SK-N-MC (cell line): Measurements from ENCODE around the gene MAMLD1.

Experiments
- DNase-seq: peaks from one replicate; pipeline ENCODE4 v3.0.0-alpha.2; 2011; ENCODE audit warnings: low read depth, low spot score
- H3K27ac ChIP-seq: fragments of 200-600 bp; sonication (generic); 2 replicates; pipeline ENCODE4 v1.5.1; 2016; ENCODE audit warnings: mixed run types
- H3K36me3 ChIP-seq: fragments of 200-600 bp; sonication (generic); 2 replicates; pipeline ENCODE4 v1.6.1; 2017; ENCODE audit warnings: antibody characterized with exemption, low read length, mixed read lengths; ENCODE audit not compliant: insufficient read depth
- H3K4me3 ChIP-seq: fragments of 200-600 bp; sonication (generic); 2 replicates; pipeline ENCODE4 v1.5.1; 2016
- H3K9ac ChIP-seq: fragments of 200-600 bp; sonication (generic); 2 replicates; pipeline ENCODE4 v1.8.0; 2017; ENCODE audit warnings: mixed run types, mixed read lengths; ENCODE audit not compliant: insufficient read length
- H3K9me3 ChIP-seq: fragments of 200-600 bp; sonication (generic); 2 replicates; pipeline ENCODE4 v1.6.1; 2017; ENCODE audit warnings: low read depth, mild to moderate bottlenecking, antibody characterized with exemption, low read length, moderate library complexity, mixed read lengths
- EZH2 ChIP-seq: fragments of 200-600 bp; sonication (generic); IDR thresholded peaks from one replicate; pipeline ENCODE4 v1.6.1; 2017; ENCODE audit warnings: antibody characterized with exemption
- FOXP2 ChIP-seq: optimal IDR thresholded peaks from 2 replicates; pipeline ENCODE3; 2011; ENCODE audit warnings: mild to moderate bottlenecking, moderate library complexity; ENCODE audit not compliant: insufficient read depth; ENCODE audit errors: extremely low read length, control extremely low read depth
- POLR2AphosphoS5 ChIP-seq: IDR thresholded peaks from 2 replicates; pipeline ENCODE4 v1.6.1; 2012; ENCODE audit warnings: mild to moderate bottlenecking, low read depth, low read length, borderline replicate concordance

MAMLD1 gene

GRCh38 chrX:150507251-150507856 lies 144.2 kb downstream of the MAMLD1 start:
- Histone ChIP-seq H3K4me3 (no peak overlapping the region), H3K9me3 (no peaks in the 10 kb centered on the region), H3K9ac (no peak overlapping the region), H3K36me3 (no peaks in the 10 kb centered on the region), H3K27ac (no peak overlapping the region)
- no peak for TF ChIP-seq FOXP2
- no peak for TF ChIP-seq POLR2AphosphoS5
- no peak for TF ChIP-seq EZH2
- no peak for DNase-seq

DNA sequence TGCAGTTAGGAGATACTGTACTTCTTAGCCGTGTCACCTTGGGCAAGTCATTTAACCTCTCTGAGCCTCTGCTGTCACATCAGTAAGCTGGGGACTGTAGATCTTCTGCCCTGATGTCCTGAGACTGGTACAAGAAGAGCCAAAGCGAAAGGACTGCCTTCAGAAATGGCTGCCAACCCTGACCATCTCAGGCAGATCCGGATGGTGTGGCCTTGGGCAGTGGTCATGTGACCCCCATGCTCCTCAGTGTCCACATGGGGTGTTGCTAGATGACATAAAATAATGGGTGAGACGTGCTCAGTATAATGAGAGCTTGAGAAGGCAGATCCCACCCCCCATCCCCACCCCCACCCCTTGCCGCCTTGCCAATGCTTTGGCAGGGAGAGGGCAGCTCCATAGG lies 144.9 kb downstream of the MAMLD1 start:
- H3K9ac ChIP-seq = no peak overlapping the region
- no peak overlapping the region for H3K27ac ChIP-seq
- TF ChIP-seq FOXP2 (no peak), EZH2 (no peak), POLR2AphosphoS5 (no peak)

GRCh38 chrX:150508451-150509367 lies 145.6 kb downstream of the MAMLD1 start:
- H3K4me3 ChIP-seq = no peak overlapping the region
- TF ChIP-seq POLR2AphosphoS5 = no peak
- TF ChIP-seq FOXP2 = no peak
- TF ChIP-seq EZH2 = no peak
- H3K27ac ChIP-seq = no peak overlapping the region
- H3K36me3 ChIP-seq = no peaks in the 10 kb centered on the region
- no peak for DNase-seq
- H3K9ac ChIP-seq = no peak overlapping the region
- H3K9me3 ChIP-seq = no peaks in the 10 kb centered on the region

More for the DNA sequence above, 144.9 kb downstream of the MAMLD1 start:
- DNase-seq = no peak
- no peak overlapping the region for H3K4me3 ChIP-seq
- H3K36me3 ChIP-seq = no peaks in the 10 kb centered on the region
- H3K9me3 ChIP-seq = no peaks in the 10 kb centered on the region

- Histone ChIP-seq H3K36me3 (no peaks in the 10 kb centered on the region), H3K9me3 (no peaks in the 10 kb centered on the region), H3K27ac (no peak overlapping the region), H3K4me3 (no peak overlapping the region), H3K9ac (no peak overlapping the region)
- TF ChIP-seq FOXP2 = no peak
- no peak for TF ChIP-seq EZH2
- no peak for TF ChIP-seq POLR2AphosphoS5
- no peak for DNase-seq
These were observed 146.6 kb downstream of the MAMLD1 start for GRCh38 chrX:150509703-150510102.

DNA sequence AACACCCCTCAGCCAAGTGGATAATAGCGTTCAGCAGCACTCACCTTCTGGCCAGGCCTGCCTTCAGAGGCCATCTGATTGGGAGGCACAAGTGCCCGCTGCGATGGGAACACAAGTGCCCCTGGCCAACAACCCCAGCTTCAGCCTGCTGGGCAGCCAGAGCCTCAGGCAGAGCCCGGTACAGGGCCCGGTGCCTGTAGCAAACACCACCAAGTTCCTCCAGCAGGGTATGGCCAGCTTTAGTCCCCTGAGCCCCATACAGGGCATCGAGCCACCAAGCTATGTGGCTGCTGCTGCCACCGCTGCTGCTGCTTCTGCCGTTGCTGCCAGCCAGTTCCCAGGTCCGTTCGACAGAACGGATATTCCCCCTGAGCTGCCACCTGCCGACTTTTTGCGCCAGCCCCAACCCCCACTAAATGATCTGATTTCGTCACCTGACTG lies 149.4 kb downstream of the MAMLD1 start:
- no peaks in the 10 kb centered on the region for H3K9me3 ChIP-seq
- no peaks in the 10 kb centered on the region for H3K36me3 ChIP-seq
- H3K9ac ChIP-seq = no peak overlapping the region
- no peak for DNase-seq
- no peak overlapping the region for H3K4me3 ChIP-seq
- H3K27ac ChIP-seq = no peak overlapping the region
- TF ChIP-seq EZH2 (no peak), FOXP2 (no peak), POLR2AphosphoS5 (no peak)

- TF ChIP-seq EZH2 (no peak), POLR2AphosphoS5 (no peak), FOXP2 (no peak)
- Histone ChIP-seq H3K36me3 (no peaks in the 10 kb centered on the region), H3K9ac (no peak overlapping the region), H3K27ac (no peak overlapping the region), H3K9me3 (no peaks in the 10 kb centered on the region), H3K4me3 (no peak overlapping the region)
- DNase-seq = no peak
These were observed 150.4 kb downstream of the MAMLD1 start for GRCh38 chrX:150513544-150513943.

- H3K4me3 ChIP-seq = no peak overlapping the region
- TF ChIP-seq FOXP2 = no peak
- H3K9me3 ChIP-seq = no peaks in the 10 kb centered on the region
- no peak overlapping the region for H3K27ac ChIP-seq
- H3K9ac ChIP-seq = no peak overlapping the region
- H3K36me3 ChIP-seq = no peaks in the 10 kb centered on the region
- DNase-seq = no peak
These were observed 151.3 kb downstream of the MAMLD1 start for GRCh38 chrX:150514462-150514861.

DNA sequence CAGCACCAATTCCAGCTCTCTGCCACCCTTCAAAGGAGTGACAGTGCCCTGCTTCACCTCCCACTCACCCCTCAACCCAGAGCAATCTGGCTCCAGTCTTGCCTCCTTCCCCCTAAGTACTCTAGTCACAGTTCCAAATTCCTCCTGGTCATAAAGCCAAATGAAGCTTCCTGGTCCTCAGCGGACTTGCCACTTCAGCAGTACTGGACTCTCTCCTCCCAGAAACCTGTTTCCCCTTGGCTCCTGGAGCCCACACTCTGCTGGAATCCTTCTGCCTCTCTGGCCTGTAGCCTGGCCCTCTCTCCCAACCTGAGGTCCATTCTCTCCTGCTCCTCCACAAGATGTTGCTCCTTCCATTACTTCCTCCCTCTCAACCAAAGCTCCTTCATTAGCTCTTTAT lies 152.7 kb downstream of the MAMLD1 start:
- H3K4me3 ChIP-seq = no peak overlapping the region

More for the DNA sequence above, 152.7 kb downstream of the MAMLD1 start:
- no peak for DNase-seq
- Histone ChIP-seq H3K36me3 (no peaks in the 10 kb centered on the region), H3K9me3 (no peaks in the 10 kb centered on the region), H3K27ac (no peak overlapping the region), H3K9ac (no peak overlapping the region)
- TF ChIP-seq FOXP2 (no peak), POLR2AphosphoS5 (no peak), EZH2 (no peak)
